ENCODE results near the gene ADM2. TPM values are rescaled to one million over a fixed set of nuclear protein-coding genes. Genes with fewer than 3 reads are reported as not detected.

ADM2 gene, protein sequence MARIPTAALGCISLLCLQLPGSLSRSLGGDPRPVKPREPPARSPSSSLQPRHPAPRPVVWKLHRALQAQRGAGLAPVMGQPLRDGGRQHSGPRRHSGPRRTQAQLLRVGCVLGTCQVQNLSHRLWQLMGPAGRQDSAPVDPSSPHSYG
- total RNA-seq: 0.72 and 8.8 TPM in 2 replicates

GRCh38 chr22:50481440-50482106 lies at the start of gene ADM2:
Gene ADM2, plus strand, starts transcription at chr22:50481543. Its CDS starts 305 bp downstream, at chr22:50481848.

DNA sequence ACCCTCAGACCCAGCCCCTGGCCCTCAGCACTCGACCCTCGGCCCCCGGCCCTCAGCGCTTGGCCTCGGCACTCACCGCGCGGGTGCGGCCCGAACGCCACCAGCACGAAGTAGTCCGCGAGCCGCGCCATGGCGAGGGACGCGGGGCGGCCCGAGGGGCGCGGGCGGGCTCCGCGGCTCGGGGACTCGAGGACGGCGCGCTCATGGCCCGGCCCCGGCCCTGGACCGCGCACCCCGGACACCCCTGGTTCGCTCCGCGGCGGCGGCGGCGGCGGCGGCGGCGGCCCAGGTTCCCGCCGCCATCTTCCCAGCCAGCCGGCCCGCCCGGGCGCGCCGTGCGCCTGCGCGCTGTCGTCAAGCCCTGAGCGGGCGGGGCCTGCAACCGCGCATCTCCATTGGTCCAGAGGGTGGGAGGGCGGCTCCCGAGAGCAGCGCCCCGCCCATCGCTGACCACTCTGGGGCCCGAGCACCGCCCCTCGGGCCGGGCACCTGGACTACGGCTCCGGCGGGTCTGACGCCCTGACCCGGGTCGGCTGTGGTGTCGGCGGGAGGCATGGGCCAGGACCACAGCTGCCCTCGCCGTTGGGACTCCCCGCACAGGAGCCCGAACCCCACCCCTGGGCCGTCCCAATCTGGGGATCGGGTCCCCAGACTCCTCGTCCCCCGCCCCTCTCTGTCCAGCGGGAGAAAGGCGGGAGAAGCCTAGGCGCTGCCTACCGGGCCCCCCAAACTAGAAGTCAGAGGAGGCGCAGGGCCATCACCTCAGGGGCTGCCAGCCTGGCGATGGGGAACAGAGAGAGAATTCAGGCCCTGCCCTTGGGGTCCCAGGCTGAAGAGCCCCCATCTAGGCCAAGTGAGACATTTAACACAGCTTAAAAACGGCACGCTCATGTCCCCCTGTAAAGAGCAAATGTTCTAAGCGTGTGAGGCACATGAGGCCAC lies 6.4 kb upstream of the ADM2 start, which contains the start of gene SBF1:
SBF1 (minus strand) TSS at position 326 of the 942 bp plus-strand sequence; CDS start at position 131, 195 bp downstream.

DNA sequence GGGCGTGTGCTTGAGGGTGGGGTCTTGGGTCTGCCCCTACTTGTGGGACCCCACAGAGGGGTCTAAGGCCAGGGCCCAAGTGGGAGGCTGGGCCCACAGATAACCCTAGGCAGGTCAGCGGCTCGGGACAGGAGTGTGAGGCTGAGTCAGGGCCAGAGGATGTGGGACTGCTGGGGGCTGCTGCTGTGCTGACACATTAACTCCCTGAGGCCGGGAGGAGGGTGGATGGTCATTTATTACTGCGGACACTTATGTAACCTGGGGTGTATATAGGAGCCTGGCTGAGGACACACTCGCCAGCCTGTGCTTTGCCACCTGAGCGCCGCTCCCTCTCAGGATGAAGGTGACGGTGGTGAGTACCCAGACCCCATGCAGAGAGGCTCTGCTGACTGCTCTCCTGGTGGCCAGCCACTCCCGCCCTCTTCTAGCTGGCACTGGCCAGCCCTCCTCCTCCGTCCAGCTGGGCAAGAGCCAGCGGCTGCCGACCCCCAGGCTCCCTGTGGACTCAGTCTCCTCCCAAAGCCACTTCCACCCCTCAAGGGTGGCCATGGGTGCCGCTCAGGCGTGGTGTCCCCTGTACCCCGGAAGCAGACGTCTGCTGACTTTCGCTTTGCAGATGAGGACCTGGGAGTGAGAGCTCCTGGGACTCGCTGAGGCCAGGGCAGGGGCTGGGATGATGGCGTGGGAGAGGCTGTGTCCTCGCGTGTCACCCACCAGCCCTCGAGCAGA lies 5.4 kb downstream of the ADM2 start, which contains the start of gene MIOX:
MIOX (plus strand) TSS at position 299 of the 729 bp plus-strand sequence; CDS start at position 338, 39 bp downstream.

DNA sequence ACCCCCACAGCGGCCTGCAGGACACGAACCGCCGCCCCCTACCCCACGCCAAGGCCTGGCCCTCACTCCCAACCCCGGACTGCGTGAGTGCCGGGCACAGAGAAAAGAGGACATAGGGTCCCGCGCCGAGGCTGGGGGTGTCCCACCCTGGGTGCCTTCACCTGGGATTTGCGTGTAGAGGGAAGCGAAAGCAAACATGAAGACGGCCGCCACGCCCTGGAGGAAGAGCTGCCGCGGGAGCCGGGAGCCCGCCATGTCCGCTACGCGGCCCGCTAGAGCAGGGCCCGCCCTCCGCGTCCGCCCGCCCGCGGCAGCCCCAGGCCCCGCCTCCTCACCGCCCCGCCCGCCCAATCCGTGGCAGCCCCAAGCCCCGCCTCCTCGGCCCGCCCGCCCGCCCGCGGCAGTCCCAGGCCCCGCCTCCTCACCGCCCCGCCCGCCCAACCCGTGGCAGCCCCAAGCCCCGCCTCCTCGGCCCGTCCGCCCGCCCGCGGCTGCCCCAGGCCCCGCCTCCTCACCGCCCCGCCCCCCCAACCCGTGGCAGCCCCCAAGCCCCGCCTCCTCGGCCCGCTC lies 26.2 kb downstream of the ADM2 start, which contains the start of gene LMF2:
LMF2 (minus strand) TSS at position 282 of the 570 bp plus-strand sequence; CDS start at position 255, 27 bp downstream.

GRCh38 chr22:50507991-50508884 lies 26.9 kb downstream of the ADM2 start, which contains the start of gene NCAPH2:
Gene NCAPH2, plus strand, starts transcription at chr22:50508224. Its CDS starts 114 bp downstream, at chr22:50508338.

DNA sequence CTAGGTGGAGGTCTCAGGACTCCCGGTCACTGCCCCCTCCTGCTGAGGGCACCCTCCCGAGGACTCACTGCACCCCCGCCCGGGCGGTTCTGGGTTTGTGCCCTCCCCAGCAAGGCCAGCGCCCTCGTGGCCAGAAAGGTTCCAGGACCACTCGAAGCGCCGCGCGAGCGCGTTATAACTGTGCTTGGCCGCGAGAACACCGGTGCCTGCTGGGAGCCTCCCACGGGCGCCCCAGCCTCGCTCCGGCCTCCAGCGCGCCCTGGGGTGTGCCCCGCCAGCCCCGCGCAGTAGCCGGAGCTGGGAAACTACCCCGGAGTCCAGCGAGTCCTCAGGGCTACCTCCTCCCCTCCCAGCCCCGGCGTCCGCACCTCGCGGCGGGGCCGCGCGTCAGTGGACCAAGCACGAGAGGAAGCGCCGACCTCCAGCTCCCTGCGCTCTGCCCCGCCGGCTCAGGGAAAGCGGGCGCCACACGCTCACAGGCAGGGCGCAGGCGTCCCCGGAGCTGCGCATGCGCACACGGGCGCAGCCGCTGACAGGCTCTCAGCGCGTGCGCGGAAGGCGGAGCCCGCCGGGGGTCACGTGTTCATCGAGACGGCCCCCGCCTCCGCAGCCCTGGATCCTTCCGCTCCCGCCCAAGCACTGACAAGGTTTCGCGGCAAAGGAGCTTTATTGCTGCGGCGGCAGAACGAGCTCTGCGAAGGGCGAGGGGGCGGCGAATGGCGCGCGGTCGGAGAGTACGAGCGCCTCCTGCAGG lies 43.9 kb downstream of the ADM2 start, which contains the start of gene SCO2:
SCO2 (minus strand) TSS at position 495 of the 754 bp plus-strand sequence. CDS start 1,187 bp downstream, outside the sequence.

GRCh38 chr22:50529897-50530579 lies 48.7 kb downstream of the ADM2 start, which contains the start of gene TYMP:
Gene TYMP, minus strand, starts transcription at chr22:50530012. Its CDS starts 303 bp downstream, at chr22:50529709.

Other genes with a start within 250 kb of the ADM2 start
- 19.8 and 26.9 TPM in 2 replicates for gene TUBGCP6, start 236.5 kb upstream of the ADM2 start, total RNA-seq
- gene HDAC10, start 230.3 kb upstream of the ADM2 start, total RNA-seq: 15.4 and 43.7 TPM in 2 replicates
- 27.3 and 28.2 TPM in 2 replicates for gene MAPK12, start 219.9 kb upstream of the ADM2 start, total RNA-seq
- gene MAPK11, start 211.2 kb upstream of the ADM2 start, total RNA-seq: 1.4 and 8.0 TPM in 2 replicates
- gene PLXNB2, start 173.9 kb upstream of the ADM2 start, total RNA-seq: 98.1 and 136 TPM in 2 replicates
- 2.2 and 2.4 TPM in 2 replicates for gene DENND6B, start 154.5 kb upstream of the ADM2 start, total RNA-seq
- gene PPP6R2, start 138.2 kb upstream of the ADM2 start, total RNA-seq: 34.5 and 36.1 TPM in 2 replicates
- gene SBF1, start 6.5 kb upstream of the ADM2 start, total RNA-seq: 56.4 and 65.3 TPM in 2 replicates
- gene MIOX, start 5.3 kb downstream of the ADM2 start, total RNA-seq: not detected in 2 replicates
- 56.1 and 68.0 TPM in 2 replicates for gene LMF2, start 26.2 kb downstream of the ADM2 start, total RNA-seq
- 16.0 and 60.0 TPM in 2 replicates for gene NCAPH2, start 26.7 kb downstream of the ADM2 start, total RNA-seq
- 5.4 and 8.4 TPM in 2 replicates for gene SCO2, start 44.1 kb downstream of the ADM2 start, total RNA-seq
- 36.4 and 74.5 TPM in 2 replicates for gene TYMP, start 48.5 kb downstream of the ADM2 start, total RNA-seq
- 0.52 TPM in 1 of 2 replicates, not detected in the other for gene KLHDC7B, start 64.4 kb downstream of the ADM2 start, total RNA-seq
- gene SYCE3, start 81.4 kb downstream of the ADM2 start, total RNA-seq: not detected in 2 replicates
- gene CPT1B, start 96.9 kb downstream of the ADM2 start, total RNA-seq: 0.52 and 3.8 TPM in 2 replicates
- 29.1 and 34.9 TPM in 2 replicates for gene CHKB, start 101.3 kb downstream of the ADM2 start, total RNA-seq
- 0.24 and 0.26 TPM in 2 replicates for gene MAPK8IP2, start 119.2 kb downstream of the ADM2 start, total RNA-seq
- 38.2 and 48.5 TPM in 2 replicates for gene ARSA, start 146.6 kb downstream of the ADM2 start, total RNA-seq
- 1.2 and 4.2 TPM in 2 replicates for gene SHANK3, start 191.3 kb downstream of the ADM2 start, total RNA-seq